Measurements from ENCODE around the gene IL1F10.
A peak's percentile ranks its signal among the peaks of the same experiment; 100 is the strongest.

The IL1F10 gene

DNA sequence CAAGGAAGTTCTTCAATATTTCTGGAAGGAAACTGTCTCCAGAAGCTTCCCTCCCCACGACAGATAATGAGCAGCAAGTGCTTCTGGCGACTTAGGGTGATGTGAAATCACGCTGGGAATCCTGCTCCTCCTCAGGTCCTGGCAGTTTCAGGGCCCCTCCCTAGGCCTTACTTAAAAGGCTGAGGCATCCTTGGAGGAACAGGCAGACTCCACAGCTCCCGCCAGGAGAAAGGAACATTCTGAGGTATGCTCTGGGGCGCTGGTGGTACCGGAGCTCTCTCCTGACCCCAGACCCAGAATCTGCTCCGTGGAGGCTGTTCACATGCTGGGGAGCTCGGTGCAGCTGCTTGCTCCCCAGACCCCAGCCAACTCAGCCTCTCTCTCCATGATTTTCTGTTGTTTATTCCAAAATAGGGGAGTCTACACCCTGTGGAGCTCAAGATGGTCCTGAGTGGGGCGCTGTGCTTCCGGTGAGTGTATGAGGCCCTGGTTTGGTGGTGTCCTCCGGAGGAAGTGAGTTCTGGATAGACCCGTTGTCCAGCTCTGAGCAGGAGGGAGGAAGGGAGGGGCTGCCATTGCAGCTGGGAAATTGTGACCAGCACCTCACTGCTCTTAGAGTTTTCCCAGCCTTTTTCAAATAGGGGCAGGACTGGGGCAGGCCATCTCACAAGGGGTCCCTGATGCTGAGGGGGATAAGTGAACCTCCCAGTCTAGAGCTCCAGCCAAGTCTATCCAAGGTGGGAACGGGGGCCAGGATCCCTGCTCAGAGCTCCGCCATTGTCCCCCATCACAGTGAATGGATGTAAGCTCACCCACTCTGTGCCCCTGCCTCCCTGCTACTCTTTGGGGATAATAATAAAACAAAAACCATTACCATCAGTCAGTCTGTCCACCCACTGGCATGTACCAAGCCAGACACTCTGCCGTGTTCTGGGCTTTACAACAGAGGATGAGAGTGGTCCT lies 8.5 kb upstream of the IL1F10 start, which contains the start of gene IL36RN:
Gene IL36RN, plus strand, starts transcription at position 201 of the 963 bp plus-strand sequence. Its CDS starts 241 bp downstream, at position 442.
- DNase-seq (ENCODE audit: low spot score): no peak

DNA sequence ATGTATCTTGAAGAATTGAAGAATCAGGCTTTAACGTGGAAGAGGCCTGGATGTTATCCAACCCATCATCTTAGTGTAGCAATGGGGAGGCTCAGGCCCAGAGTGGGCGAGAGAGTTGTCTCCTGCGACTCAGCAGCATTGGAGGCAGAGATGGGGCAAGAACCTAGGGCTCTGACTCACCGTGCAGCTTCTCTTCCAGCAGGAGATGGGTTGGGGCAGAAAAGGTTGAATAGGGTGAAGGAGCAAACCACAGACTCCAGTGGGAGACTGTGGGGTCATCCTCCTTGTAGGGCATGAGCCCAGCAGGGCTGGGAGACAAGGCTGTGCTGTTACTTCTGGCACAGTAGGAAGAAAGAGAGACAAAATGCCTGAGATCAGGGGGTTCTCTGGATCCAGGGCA lies 7.4 kb upstream of the IL1F10 start:
- no peak for DNase-seq (ENCODE audit: low spot score)

DNA sequence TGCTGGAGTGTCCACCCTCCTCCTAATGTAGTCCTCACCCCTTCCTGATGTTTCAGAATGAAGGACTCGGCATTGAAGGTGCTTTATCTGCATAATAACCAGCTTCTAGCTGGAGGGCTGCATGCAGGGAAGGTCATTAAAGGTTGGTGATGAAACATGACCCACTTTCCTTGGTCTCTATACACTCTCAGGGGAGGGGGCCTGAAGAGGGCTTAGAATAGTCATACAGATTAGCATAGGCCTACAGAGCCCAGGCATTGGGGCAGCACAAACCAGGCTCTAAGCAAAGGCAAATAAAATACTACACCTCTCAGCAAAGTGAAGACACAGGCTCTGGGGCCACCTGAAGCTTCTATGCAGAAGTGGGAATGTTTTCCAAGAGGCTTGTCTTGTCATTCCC lies 7.0 kb upstream of the IL1F10 start:
- DNase-seq (ENCODE audit: low spot score): no peak

- DNase-seq (ENCODE audit: low spot score): no peak
Observed at GRCh38 chr2:113061241-113061640, 6.5 kb upstream of the IL1F10 start.

GRCh38 chr2:113061896-113062770 lies 5.6 kb upstream of the IL1F10 start:
- DNase-seq (ENCODE audit: low spot score): no peak

DNA sequence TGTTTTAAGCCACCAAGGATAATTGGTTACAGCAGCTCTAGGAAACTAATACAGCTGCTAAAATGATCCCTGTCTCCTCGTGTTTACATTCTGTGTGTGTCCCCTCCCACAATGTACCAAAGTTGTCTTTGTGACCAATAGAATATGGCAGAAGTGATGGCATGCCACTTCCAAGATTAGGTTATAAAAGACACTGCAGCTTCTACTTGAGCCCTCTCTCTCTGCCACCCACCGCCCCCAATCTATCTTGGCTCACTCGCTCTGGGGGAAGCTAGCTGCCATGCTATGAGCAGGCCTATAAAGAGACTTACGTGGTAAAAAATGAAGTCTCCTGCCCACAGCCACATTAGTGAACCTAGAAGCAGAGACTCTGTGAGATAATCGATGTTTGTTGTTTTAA lies 3.5 kb upstream of the IL1F10 start:
- DNase-seq (ENCODE audit: low spot score): no peak

DNA sequence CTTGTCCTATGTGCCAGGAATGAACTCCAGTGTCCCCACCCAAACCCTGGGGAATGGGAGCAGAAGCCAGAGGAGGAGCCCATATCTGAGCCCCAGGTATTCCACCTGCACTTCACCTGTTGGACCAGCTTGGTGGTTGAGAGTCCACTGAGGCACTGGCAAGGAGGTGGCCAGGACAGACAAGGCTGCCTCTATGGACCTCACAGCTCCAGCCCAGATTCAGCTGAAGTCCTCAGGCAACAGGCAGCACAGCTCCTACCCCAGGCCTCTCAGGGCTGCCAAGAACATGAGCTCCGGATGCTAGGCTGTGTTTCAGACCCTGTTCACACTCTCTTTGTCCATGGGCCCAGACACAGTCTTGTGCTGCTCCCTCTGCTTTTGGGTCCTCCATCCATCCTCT lies 2.9 kb upstream of the IL1F10 start:
- DNase-seq (ENCODE audit: low spot score): no peak

- no peak for DNase-seq (ENCODE audit: low spot score)
Observed at GRCh38 chr2:113068249-113068648, 479 bp downstream of the IL1F10 start.

DNA sequence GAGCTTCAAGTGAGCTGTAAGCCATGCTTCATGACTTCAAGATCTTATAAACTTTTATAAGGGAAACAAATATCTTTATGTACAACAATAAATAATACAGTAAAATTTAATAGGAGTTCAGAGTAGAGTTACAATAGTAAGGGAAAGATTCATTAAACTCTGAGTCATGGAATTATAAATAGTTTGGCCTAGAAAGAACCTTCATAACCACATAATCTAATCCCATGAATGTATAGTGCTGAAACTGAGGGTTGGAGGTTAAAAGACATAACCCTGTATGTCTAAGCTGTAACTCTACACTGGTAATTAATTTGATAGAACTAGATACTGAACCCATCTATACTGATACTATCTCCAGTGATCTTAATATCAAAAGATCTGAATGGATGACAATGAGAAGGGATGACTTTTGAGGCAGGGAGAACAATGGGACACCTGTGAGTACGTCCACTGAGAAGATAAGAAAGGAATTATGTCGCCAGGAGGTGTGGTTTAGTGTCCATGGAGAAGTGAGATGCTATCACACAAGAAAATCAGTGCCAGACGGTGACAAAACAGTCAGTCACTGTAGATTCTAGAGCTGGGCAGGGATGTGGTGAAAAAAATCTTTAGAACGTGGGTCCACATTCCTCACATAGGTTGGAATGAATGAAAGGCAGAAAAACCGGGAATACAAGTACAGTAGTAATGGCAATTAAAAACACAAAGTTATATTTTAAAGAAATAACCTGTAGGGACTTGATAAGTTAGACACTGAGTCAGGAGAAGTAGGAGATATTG lies 1.1 kb downstream of the IL1F10 start:
- no peak for DNase-seq (ENCODE audit: low spot score)

- DNase-seq (ENCODE audit: low spot score): no peak
Observed at GRCh38 chr2:113069676-113070605, 2.2 kb downstream of the IL1F10 start.

- DNase-seq (ENCODE audit: low spot score): no peak
Observed at GRCh38 chr2:113070606-113070975, 2.8 kb downstream of the IL1F10 start.

GRCh38 chr2:113072584-113072983 lies 4.8 kb downstream of the IL1F10 start:
- DNase-seq (ENCODE audit: low spot score): no peak

DNA sequence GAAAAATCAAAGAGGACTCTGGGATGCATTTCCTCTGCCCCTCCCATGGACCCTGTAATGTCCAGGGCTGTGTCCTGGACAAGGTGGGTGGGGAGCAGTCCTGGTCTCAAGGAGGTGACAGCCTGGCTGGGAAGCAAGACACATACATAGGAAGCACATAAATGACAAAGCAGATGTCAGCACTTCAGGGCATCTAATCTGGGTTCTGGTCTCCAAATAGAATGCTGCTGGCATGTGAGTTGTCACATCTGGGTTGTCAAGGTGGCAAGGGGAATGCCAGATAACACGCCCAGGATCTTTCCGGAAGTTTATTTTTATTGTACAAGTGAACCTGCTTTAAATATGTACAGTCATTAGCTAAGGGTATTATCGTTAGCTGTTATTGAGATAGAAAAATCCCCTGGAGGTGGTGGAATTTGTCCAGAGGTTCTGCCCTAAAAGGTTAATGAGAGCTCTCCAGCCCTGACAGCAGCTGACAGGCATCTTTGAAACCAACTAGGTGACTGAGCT lies 5.6 kb downstream of the IL1F10 start:
- no peak for DNase-seq (ENCODE audit: low spot score)

- DNase-seq (ENCODE audit: low spot score): no peak
Observed at GRCh38 chr2:113075030-113075429, 7.3 kb downstream of the IL1F10 start.

DNA sequence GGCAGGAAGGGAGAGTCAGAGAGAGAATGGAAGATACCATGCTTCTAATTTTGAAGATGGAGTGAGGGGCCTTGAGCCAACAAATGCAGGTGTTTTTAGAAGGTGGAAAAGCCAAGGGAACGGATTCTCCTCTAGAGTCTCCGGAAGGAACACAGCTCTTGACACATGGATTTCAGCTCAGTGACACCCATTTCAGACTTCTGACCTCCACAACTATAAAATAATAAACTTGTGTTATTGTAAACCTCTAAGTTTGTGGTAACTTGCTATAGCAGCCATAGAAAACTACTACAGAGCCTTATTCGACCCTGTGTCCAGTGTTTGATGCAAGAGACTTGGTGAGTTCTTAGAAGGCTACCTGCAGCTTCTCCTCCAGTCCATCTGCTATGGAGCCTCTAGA lies 7.8 kb downstream of the IL1F10 start:
- no peak for DNase-seq (ENCODE audit: low spot score)

DNA sequence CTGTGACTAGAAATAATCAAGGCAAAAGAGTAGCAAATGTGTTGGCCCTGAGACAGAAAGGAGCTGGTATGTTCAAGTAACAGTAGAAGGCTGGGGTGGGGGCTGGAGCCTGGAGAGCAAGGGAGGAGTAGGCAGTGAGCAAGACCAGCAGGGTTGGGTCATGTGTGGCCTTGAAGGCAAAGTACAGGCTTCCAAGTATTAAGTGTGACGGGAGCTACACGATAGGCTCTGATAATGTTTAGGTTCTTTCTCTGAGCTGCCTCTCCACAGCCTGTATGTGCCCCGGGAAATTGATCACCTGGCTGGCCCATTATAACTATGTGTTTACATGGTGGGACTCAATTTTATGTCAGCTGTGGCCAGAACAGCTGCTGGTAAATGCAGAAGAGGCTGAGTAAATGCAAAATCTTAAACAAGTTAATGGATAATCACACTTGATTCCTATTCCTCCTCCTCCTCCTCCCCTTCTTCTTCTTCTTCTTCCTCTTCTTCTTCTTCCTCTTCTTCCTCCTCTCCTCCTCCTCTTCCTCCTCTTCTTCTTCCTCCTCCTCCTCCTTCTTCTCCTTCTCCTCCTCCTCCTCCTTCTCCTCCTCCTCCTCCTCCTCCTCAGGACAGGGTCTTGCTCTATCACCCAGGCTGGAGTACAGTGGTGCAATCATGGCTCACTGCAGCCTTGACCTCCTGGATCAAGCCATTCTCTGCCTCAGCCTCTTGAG lies 9.3 kb downstream of the IL1F10 start:
- DNase-seq (ENCODE audit: low spot score): no peak

- no peak for DNase-seq (ENCODE audit: low spot score)
Observed at GRCh38 chr2:113077921-113078320, 10.2 kb downstream of the IL1F10 start.

GRCh38 chr2:113078350-113078839 lies 10.6 kb downstream of the IL1F10 start:
- DNase-seq (ENCODE audit: low spot score): no peak

DNA sequence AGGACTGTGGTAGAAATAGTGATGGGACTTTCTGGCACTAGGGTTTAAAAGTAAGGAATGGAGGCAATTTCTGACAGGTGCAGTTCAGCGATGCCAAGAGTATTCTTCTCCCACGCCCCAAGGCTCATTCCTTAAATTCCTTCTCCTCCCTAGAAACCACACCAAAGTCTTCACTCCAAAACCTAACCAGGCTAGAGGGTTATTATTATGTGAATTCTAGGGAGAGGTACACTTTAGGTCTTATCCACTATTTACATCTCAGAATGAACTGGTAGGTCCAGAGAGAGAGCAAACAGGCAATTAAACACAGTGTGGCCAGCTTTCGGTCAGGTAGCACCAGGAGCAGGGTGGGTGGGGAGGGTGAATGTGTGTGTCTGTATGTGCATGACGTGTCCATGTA lies 11.4 kb downstream of the IL1F10 start:
- DNase-seq (ENCODE audit: low spot score): no peak

DNA sequence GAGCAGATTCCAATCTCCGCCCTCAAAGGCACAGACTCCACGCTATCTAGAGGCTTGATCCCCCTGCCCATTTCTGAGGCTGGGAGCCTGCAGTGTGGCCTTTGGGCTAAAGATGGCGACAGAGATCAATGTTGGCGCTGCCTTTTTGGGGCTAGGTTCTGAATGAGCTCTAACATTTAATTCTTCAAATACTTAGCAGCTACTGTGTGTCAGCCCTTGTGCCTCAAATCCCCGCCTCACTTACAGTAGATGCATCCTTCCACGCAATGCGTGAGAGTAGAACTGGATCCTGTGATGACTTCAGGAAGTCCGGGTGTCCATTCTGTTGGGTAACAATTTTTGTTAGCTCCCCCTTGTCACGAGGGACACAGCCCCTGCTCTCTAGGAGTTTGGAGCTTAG lies 12.4 kb downstream of the IL1F10 start:
- DNase-seq (ENCODE audit: low spot score): peak; percentile 71
